Activated CD8-positive, alpha-beta memory T cell treated with anti-CD3 and anti-CD28 coated beads for 24 hours (primary cell): ENCODE results near the gene FRAS1.
"Not testable (repeated sequence)": the region's sequence is repeated elsewhere in the genome, so short reads cannot be mapped to it uniquely, and the experiment has no call there.

ENCODE experiments used
- DNase-seq: peaks from one replicate; pipeline ENCODE4 v3.0.0-alpha.2; 2020

The FRAS1 gene

GRCh38 chr4:78460368-78460767 lies 403.2 kb downstream of the FRAS1 start:
- DNase-seq, result no peak

DNA sequence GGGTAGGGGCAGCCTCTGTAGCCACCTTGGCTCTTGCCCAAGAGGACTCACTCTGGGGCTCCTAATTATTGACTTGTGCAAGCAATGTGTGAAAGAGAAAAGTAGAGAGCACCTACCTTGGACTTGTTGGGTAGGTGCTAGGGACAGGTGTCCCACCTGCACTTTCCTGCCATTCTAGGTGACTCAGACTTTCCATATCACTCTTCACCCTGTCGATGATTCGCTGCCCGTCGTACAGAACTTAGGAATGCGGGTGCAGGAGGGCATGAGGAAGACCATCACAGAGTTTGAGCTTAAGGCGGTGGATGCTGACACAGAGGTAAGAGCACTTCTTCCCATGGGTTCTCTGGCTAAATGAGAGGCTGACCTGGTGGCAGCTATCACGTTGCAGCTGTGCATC lies 407.1 kb downstream of the FRAS1 start:
- DNase-seq, result no peak

DNA sequence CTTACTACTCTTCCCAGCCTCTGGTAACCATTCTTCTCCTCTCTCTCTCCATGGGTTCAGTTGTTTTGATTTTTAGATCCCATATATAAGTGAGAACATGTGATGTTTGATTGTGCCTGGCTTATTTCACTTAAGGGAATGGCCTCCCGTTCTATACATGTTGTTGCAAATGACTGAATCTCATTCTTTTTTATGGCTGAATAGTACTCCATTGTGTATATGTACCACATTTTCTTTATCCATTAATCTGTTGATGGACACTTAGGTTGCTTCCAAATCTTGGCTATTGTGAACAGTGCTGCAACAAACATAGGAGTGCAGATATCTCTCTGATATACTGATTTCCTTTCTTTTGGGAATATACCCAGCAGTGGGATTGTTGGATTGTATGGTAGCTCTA lies 410.1 kb downstream of the FRAS1 start:
- not testable (repeated sequence) for DNase-seq

DNA sequence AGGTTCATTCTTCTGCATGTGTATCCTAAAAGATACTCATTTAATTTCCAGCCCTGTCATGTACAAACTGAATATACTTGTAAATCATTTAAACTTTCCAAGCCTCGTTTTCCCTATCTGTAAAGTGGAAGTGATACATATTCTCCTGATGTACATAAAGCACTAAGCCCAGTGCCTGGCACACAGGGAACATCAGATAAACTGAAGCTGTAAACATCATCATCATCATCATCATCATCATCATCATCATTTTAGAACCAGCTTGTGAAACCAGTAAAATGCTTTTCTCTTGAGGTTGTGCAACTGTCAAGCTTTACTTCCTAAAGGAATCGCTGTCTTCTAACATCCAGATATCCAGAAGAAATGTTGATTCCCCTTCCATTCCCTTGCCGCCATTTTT lies 411.1 kb downstream of the FRAS1 start:
- DNase-seq, result no peak

DNA sequence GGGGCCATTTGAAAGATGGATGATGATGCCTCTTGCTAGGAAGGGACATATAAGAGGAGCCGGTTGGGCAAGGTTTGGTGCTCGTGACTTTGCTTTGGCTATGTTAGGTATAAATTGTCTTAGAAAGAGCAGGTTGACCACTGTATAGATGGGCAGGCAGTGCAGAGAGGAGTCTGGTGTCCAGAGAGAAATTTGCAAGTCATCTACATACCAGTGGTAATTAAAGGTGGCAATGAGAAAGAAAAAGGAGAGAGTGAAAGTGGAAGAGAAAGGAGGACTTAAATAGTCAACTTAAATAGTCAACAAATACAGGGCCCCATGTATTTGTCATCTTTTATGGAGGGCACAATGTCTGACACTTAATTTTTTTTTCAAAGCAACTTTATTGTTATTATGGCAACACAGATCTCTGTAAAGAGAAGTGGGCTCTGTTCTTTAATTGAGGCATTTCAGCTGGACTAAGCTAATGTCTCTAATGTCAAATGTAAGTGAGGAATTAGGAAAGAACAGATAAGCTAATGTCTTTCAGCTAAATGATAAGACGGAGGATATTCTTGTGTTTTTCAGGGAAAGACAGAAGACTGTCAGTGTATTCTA lies 419.1 kb downstream of the FRAS1 start:
- no peak for DNase-seq

DNA sequence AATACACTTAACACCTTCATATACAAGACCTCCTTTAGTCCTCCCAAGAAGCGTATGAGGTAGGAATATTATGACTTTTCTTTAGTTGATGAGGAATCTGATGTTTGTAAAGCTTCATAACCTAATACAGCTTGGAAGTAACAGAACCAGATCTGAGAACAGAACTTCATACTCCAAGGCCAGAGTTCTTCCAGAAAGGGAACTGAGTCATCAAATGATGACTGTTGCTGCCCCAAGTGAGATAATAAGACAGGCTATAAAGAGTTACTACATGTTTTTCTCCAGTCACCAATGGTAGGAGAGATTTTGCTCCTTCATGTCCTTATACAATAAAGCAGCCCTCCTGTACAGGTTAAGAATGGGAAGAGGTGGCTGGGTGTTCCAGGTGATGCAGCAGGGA lies 420.2 kb downstream of the FRAS1 start:
- DNase-seq, result no peak

DNA sequence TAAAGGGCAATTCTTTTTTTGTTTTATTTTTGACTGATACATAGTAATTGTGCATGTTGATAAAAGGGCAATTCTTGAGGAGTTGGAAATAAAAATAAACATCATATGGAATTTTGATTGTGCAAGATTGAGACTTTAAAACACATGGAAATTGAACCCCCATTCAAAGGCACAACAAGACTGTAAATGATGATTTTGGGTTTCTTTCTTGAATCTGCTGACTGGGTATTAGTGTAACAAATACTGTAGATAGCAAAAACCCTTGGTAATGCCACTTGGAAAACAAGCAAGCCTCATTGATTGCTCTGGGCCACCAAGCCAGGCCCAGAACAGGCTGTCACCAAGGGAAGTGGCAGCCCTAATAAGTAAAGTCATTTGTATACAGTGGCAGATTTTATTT lies 421.4 kb downstream of the FRAS1 start:
- no peak for DNase-seq

DNA sequence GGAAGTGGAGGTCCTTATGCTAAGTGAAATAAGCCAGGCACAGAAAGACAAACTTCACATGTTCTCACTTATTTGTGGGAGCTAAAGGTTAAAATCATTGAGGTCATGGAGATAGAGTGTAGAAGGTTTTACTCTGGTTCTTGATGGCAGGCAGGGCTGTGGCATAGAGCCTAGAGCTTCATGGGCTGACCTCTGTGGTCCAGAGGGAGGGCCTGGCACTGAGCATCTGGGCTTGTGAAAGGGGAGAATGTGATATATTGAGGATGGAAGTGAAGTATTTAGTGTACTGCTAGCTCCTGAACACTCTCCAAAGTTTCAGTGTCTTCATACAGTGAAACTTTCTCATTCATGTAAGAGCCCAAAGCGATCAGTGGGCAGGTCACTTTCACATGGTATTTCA lies 423.2 kb downstream of the FRAS1 start:
- DNase-seq, result no peak

GRCh38 chr4:78481180-78481579 lies 424.1 kb downstream of the FRAS1 start:
- DNase-seq, result no peak

- no peak for DNase-seq
These were observed 425.2 kb downstream of the FRAS1 start for GRCh38 chr4:78482281-78482680.

DNA sequence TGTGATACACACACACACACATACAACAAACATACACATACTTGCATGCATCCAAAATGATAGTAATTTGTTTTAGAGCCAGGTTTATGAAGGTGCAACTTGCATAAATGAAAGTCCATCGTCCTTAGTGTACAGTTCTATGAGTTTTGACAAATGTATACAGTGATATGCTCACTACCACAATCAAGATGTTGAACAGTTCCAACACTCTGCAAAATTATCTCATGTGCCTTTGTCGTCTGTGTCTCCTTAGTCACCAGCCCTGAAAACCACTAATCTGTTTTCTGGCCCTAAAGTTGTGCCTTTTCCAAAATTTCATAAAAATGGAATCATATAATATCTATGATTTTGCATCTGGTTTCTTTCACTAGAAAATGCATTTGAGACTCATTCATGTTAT lies 426.7 kb downstream of the FRAS1 start:
- no peak for DNase-seq

- DNase-seq, result no peak
These were observed 427.5 kb downstream of the FRAS1 start for GRCh38 chr4:78484574-78484973.

GRCh38 chr4:78493731-78494130 lies 436.6 kb downstream of the FRAS1 start:
- DNase-seq, result no peak

DNA sequence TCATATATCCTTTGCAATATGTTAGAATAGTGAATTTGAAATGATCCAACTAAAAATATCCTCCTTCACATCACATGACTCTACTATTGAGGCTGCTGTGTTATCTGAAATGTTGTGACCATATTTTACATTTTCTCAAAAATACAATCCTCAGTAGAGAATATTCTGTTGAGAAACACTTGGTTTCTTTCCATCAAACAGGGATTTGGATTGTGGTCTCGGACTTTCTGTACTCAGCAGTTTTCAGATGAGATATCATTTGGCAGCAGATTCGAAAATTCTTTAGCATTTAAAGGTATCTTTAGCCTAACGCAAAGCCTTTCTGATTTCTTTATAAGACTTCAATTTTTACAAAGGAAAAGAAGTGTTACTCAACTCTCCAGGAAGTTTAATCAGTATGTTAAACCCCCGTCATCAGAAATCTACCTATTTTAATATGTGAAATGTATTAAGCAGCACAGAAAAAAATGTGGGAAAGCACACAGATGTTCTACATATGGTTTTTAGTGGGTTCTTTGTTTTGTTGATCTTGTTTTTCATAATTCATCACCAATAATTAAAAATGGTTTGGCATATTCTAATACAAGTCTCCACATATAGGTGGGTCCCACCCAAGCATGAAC lies 439.0 kb downstream of the FRAS1 start:
- DNase-seq, result no peak

DNA sequence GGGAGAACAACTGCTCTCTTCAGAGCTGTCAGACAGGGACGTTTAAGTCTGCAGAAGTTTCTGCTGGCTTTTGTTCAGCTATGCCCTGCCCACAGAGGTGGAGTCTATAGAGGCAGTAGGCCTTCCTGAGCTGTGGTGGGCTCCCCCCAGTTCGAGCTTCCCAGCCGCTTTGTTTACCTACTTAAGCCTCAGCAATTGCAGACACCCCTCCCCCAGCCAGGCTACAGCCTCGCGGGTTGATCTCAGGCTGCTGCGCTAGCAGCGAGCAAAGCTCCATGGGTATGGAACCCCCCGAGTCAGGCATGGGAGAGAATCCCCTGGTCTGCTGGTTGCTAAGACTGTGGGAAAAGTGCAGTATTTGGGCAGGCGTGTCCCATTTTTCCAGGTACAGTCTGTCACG lies 449.1 kb downstream of the FRAS1 start:
- DNase-seq, result not testable (repeated sequence)

DNA sequence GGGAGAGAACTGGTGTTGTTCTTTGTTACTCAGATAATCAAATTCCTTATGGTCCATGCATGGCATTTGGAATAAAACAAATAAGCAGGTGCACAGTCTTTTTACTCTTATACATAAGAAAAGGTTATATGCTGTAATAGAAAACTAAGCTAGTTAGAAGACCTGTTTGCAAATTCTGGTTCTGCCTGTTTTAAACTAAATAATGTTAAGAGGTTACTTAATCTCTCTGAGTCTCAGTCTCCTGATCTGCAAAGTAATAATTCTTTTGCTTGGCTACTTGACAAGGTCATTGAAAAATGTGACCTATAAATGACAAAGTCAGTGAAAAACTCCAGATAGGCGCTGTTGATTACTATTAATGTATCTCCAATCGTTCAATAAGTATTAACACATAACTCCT lies 451.9 kb downstream of the FRAS1 start:
- DNase-seq, result no peak

- no peak for DNase-seq
These were observed 453.0 kb downstream of the FRAS1 start for GRCh38 chr4:78510108-78510507.

DNA sequence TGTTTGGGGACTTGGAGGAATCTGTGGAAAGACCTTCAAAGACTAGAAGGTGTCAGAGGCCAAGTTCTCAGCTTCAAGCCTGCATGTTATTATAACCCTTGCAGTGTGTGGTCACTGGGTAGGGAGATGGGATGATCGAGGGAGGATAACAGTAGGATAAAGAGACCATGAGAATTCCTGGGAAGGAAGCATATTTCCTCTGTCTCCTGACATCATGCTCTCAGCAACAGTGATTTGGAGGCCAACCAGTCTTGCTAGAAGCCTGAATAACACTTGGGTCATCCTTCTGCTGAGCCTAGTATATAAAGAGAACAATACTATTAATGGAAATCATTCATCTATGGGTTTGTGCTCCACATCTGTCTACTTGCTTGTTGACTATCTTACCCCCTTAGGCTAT lies 453.6 kb downstream of the FRAS1 start:
- DNase-seq, result no peak

DNA sequence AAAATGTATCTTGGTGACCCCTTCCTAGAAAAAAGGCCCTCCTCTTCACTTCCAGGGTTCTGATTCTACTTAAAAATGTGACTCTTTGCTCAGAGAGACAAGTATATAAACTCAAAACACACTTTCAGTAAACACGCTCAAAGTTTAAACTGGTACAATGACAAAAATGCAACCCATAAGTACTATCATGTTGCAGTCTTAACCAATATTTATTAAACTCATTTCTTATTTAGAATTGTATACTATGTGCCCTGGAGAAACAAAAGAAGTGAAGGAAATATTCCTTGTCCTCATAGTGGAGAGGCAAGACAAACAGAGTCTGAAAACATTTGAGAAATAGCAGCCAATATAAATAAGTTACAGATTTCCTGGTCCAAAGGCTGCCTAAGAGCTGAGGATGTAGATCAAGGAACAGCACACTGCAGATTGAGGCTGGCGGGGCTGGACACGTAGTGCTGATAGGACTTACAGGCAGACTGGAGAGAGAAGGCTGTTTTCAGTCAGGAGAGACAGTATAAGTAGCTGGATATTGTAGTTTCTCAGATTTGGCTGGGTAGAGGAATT lies 455.3 kb downstream of the FRAS1 start:
- DNase-seq, result no peak

- DNase-seq, result no peak
These were observed 456.4 kb downstream of the FRAS1 start for GRCh38 chr4:78513411-78513975.

GRCh38 chr4:78517050-78517652 lies 460.0 kb downstream of the FRAS1 start:
- no peak for DNase-seq

- no peak for DNase-seq
These were observed 461.4 kb downstream of the FRAS1 start for GRCh38 chr4:78518561-78518960.

DNA sequence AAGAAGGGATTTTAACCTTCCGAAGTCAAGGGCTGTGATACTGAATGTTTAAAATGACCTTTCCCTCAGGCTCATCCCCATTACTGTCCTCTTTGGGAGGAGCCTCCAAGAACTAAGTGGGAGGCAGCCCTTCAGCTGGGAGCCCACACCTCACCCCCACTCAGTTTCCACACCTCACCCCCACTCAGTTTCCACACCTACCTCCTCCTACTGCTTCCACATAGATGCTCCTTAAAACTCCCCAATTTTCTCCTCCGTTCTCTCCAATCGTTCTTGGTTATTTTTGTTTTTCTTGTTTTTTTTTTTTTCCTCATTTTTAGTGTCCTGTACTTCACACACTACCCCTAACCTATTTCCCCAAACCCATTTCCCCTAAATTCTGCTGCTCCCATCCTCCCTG lies 462.8 kb downstream of the FRAS1 start:
- DNase-seq, result no peak

DNA sequence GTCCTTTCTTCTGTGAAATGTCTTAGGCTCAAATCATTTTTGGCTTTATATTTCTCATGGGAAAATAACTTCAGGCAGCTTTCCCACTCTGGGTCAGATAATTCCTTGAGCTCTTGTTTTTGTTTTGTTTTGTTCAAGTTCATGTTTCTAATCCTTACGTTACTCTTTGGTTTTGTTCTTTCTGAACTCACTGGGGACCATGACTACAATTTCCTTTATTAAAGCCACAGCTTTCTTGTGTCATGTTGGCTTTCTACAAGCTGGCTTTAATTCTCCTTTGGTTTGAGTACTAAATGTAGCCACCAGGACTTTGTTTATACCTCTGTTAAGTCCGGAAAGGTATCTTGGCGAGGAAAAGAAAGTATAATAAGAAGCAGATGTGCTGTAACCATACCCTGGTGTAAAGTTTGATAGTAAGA lies 463.7 kb downstream of the FRAS1 start:
- no peak for DNase-seq
